Neural crest cell (in vitro differentiated cells): ENCODE results near the gene PRR29. TPM values are rescaled to one million over a fixed set of nuclear protein-coding genes. Genes with fewer than 3 reads are reported as not detected.
A peak's percentile ranks its signal among the peaks of the same experiment; 100 is the strongest.

Experiments used
- DNase-seq: peaks from one replicate; pipeline ENCODE4 v3.0.0; 2021; ENCODE audit warnings: low read depth, mixed read lengths, low spot score
- H3K27ac Mint-ChIP-seq: one replicate; pipeline ENCODE4 v1.8.0; 2021; ENCODE audit warnings: mild to moderate bottlenecking, mixed read lengths; ENCODE audit not compliant: unreplicated experiment
- H3K27me3 Mint-ChIP-seq: 2 replicates; pipeline ENCODE4 v1.8.0; 2021; ENCODE audit warnings: low read depth, mild to moderate bottlenecking, mixed read lengths
- H3K36me3 Mint-ChIP-seq: 2 replicates; pipeline ENCODE4 v1.8.0; 2021; ENCODE audit warnings: low read depth, mild to moderate bottlenecking, mixed read lengths
- H3K4me1 Mint-ChIP-seq: 2 replicates; pipeline ENCODE4 v1.8.0; 2021; ENCODE audit warnings: mixed read lengths
- H3K4me3 Mint-ChIP-seq: one replicate; pipeline ENCODE4 v1.8.0; 2021; ENCODE audit warnings: mild to moderate bottlenecking, mixed read lengths
- H3K9me3 Mint-ChIP-seq: 2 replicates; pipeline ENCODE4 v1.8.0; 2021; ENCODE audit warnings: mixed read lengths
- total RNA-seq: library from RNA; stranded (reverse); gene quantifications from 2 replicates; pipeline ENCODE4 v1.2.1, GENCODE V29; 2021
- TF ChIP-seq, protein P1 (sequence below): fragments of 200-600 bp; sonication (generic); conservative IDR thresholded peaks from 2 replicates; pipeline ENCODE4 v1.5.0; 2021; ENCODE audit warnings: antibody characterized with exemption, mild to moderate bottlenecking

PRR29 gene
- total RNA-seq, 1 donor from 2014 or later = 0.82 TPM

DNA sequence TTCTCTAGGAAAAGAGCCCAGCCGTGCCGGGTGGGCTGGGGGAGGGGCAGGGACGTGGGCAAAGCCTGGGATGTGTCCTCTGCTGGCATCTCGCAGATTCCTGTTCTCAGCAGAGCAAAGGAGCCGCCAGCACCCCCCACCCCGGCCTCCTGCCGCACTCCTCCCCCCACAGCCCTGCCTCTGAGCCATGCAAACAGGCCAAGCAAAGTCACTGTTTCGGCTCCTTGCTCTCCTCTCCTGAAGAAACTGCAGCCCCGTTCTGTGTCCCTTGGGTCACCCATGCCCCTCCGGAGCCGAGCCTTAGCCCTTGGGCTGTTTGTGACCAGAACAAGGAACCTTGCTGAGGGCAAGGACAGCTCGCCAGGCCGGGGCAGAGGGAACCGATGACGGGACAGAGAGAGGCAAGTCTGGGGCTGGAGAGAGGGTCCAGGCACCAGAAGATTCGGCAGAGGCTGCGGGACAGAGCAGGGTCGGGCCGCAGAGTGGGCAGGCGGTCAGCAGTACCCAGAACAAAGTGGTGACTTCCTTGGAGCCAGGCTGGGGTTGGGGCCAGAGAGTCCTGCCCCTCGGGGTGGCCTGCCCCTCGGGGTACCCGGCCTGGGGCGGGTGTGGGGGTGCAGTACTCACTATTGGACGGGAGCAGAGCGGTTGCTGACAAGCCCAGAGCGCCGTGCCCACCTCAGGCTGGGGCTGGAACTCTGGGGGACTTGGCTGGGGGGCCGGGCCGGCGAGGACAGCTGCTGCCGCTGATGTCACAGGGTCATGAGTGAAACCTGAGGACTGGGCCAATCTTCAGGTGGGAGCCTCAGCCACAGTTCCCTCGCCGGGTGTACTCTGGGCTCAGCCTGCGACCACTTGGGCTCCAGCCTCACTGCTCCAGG is 9.2 kb upstream of the PRR29 start:
- peaks cover 15% of the 10 kb centered on the region for H3K4me1 Mint-ChIP-seq
- peaks cover 30% of the 10 kb centered on the region for H3K27me3 Mint-ChIP-seq
- H3K9me3 Mint-ChIP-seq = no peaks in the 10 kb centered on the region
- DNase-seq = no peak
- TF ChIP-seq, protein P1, sequence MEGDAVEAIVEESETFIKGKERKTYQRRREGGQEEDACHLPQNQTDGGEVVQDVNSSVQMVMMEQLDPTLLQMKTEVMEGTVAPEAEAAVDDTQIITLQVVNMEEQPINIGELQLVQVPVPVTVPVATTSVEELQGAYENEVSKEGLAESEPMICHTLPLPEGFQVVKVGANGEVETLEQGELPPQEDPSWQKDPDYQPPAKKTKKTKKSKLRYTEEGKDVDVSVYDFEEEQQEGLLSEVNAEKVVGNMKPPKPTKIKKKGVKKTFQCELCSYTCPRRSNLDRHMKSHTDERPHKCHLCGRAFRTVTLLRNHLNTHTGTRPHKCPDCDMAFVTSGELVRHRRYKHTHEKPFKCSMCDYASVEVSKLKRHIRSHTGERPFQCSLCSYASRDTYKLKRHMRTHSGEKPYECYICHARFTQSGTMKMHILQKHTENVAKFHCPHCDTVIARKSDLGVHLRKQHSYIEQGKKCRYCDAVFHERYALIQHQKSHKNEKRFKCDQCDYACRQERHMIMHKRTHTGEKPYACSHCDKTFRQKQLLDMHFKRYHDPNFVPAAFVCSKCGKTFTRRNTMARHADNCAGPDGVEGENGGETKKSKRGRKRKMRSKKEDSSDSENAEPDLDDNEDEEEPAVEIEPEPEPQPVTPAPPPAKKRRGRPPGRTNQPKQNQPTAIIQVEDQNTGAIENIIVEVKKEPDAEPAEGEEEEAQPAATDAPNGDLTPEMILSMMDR = no peak
- no peak overlapping the region for H3K27ac Mint-ChIP-seq
- no peak overlapping the region for H3K4me3 Mint-ChIP-seq
- H3K36me3 Mint-ChIP-seq = no peaks in the 10 kb centered on the region

DNA sequence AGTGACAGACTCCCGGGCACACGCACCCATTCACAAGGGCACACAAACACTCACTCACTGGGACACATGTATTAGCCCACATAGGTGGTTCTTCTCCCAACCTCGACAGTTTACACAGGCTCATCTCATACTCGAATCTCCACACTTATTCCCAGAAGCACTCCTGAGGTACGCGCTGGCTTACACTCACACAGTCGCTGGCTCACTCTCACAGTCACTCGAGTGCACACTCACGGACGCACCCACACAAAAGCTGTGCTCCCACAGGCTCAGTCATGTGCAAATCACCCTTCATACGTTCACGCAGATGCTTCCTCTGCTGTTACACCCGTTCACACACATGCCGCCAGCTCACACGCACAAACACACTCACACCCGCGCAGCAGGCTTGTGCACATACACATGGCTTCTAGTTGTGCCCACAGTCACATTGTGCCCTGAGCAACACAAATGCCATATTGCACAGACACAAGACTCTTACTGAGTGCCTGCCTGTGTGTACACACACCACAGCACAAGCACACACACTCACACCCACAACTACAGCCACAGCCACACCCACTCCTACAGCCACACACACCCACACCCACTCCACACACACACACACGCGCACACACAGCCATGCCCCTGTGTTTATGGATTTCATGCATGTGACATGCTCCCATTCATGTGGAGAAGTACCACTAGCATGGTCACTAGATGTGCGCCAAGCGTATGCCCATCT is 8.4 kb upstream of the PRR29 start:
- Mint-ChIP-seq H3K9me3 (no peaks in the 10 kb centered on the region), H3K27me3 (peaks cover 36% of the 10 kb centered on the region), H3K27ac (no peak overlapping the region), H3K4me1 (peaks cover 15% of the 10 kb centered on the region), H3K36me3 (no peaks in the 10 kb centered on the region), H3K4me3 (no peak overlapping the region)
- no peak for DNase-seq
- TF ChIP-seq, protein P1 = no peak

DNA sequence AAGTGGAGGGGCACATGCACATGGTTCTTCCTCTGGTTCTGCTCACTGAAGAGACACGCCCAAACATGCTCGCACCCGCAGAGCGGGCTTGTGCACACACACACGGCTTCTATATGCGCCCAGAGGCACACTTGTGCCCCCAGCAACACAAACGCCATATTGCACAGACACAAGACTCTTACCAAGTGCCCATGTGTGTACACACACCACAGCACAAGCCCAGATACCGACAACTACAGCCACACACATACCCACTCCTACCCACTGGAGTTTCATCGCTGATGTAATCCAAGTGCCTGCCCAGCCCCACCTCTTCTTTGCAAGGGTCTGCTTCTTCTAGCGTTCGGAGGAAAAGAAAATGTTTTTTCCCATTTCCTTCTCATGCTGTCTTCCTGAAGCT is 6.5 kb upstream of the PRR29 start:
- H3K9me3 Mint-ChIP-seq = no peaks in the 10 kb centered on the region
- H3K4me1 Mint-ChIP-seq = peaks cover 21% of the 10 kb centered on the region
- no peak overlapping the region for H3K4me3 Mint-ChIP-seq
- DNase-seq = no peak
- peaks cover 48% of the 10 kb centered on the region for H3K27me3 Mint-ChIP-seq
- TF ChIP-seq, protein P1 = no peak
- no peaks in the 10 kb centered on the region for H3K36me3 Mint-ChIP-seq
- no peak overlapping the region for H3K27ac Mint-ChIP-seq

DNA sequence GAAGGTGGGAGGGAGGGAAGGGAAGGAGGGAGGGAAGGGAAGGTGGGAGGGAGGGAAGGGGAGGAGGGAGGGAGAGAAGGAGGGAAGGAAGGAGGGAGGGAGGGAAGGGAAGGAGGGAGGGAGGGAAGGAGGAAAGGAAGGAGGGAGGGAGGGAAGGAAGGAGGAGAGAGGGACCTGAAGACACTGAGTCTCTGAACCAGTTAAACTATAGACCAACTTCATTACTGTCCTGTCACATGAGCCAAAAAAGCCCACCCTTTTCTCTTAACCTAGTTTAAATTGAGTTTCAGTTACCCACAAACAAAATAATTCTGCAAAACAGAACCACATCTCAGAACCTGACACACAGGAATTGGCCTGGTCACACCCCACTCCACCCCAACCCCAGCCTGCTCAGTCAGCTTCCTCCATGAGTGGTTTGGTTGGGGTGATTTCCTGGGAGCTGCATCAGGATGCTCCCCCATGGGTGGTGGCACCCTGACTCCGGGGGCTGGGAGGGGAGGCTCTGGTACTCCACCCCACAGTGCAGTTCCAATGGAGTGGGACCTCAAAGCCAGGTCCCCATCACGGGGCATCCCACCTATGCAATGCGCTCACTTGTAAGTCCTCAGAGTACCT is 4.7 kb upstream of the PRR29 start:
- Mint-ChIP-seq H3K9me3 (no peaks in the 10 kb centered on the region), H3K4me3 (no peak overlapping the region), H3K4me1 (peaks cover 16% of the 10 kb centered on the region), H3K36me3 (no peaks in the 10 kb centered on the region), H3K27me3 (peaks cover 54% of the 10 kb centered on the region), H3K27ac (no peak overlapping the region)
- TF ChIP-seq, protein P1 = no peak
- no peak for DNase-seq

DNA sequence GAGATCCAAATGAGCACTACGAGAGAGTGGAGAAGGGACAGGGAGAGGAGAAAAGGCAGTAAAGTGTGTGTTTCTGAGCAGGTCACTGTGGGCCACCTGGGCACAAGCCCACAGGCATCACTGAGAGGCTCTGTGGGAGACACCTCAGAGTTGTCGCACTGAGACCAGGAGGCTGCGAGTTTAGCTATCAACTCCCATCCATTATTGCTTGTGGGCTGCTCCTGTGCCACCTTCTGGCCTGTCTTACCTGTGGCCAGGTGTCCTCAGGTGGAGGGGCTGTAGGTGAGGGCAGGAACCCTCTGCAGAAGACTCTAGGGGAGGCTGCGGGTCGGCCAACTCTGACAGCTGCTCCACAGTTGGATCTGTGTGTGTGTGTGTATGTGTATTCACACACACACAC is 2.5 kb upstream of the PRR29 start:
- Mint-ChIP-seq H3K4me3 (peak overlapping the region; percentile 32), H3K36me3 (no peaks in the 10 kb centered on the region), H3K27me3 (peaks cover 53% of the 10 kb centered on the region), H3K9me3 (no peaks in the 10 kb centered on the region), H3K4me1 (peaks cover 15% of the 10 kb centered on the region), H3K27ac (no peak overlapping the region)
- no peak for DNase-seq
- TF ChIP-seq, protein P1 = no peak
